Ishikawa (cell line): Measurements from ENCODE around the gene CRACR2B.

ENCODE experiments used
- CEBPB ChIP-seq: IDR thresholded peaks from 2 replicates; pipeline ENCODE4 v1.6.1; 2012
- CREB1 ChIP-seq: IDR thresholded peaks from 2 replicates; pipeline ENCODE4 v1.6.1; 2012; ENCODE audit warnings: low read depth
- EGR1 ChIP-seq: IDR thresholded peaks from 2 replicates; pipeline ENCODE4 v1.6.1; 2012
- EP300 ChIP-seq: IDR thresholded peaks from 2 replicates; pipeline ENCODE4 v1.6.1; 2012; ENCODE audit warnings: borderline replicate concordance
- FOXM1 ChIP-seq: IDR thresholded peaks from 2 replicates; pipeline ENCODE4 v1.6.1; 2012; ENCODE audit warnings: low read depth, borderline replicate concordance
- NFIC ChIP-seq: IDR thresholded peaks from 2 replicates; pipeline ENCODE4 v1.6.1; 2012
- RAD21 ChIP-seq: IDR thresholded peaks from 2 replicates; pipeline ENCODE4 v1.6.1; 2012; ENCODE audit warnings: low read depth
- TAF1 ChIP-seq: IDR thresholded peaks from 2 replicates; pipeline ENCODE4 v1.6.1; 2012; ENCODE audit warnings: low read depth, mild to moderate bottlenecking
- TCF12 ChIP-seq: IDR thresholded peaks from 2 replicates; pipeline ENCODE4 v1.6.1; 2012; ENCODE audit warnings: low read depth
- TEAD4 ChIP-seq: IDR thresholded peaks from 2 replicates; pipeline ENCODE4 v1.6.1; 2012
- YY1 ChIP-seq: IDR thresholded peaks from 2 replicates; pipeline ENCODE4 v1.6.1; 2012; ENCODE audit warnings: low read depth
- ZBTB7A ChIP-seq: IDR thresholded peaks from 2 replicates; pipeline ENCODE4 v1.6.1; 2012; ENCODE audit warnings: low read depth
- TF ChIP-seq, protein P1 (sequence below): IDR thresholded peaks from 2 replicates; pipeline ENCODE4 v1.6.1; 2012
- TF ChIP-seq, protein P2 (sequence below): IDR thresholded peaks from 2 replicates; pipeline ENCODE4 v1.6.1; 2012; ENCODE audit warnings: low read depth, mild to moderate bottlenecking
- TF ChIP-seq, protein P3 (sequence below): IDR thresholded peaks from 2 replicates; pipeline ENCODE4 v1.6.1; 2012

CRACR2B gene

GRCh38 chr11:823441-824291 lies 4.1 kb upstream of the CRACR2B start:
- TF ChIP-seq EP300 (no peak), YY1 (no peak), TCF12 (no peak), RAD21 (no peak), FOXM1 (no peak), EGR1 (no peak), TEAD4 (no peak), ZBTB7A (no peak), CREB1 (no peak), CEBPB (no peak), TAF1 (no peak), NFIC (no peak)
- TF ChIP-seq, protein P1, sequence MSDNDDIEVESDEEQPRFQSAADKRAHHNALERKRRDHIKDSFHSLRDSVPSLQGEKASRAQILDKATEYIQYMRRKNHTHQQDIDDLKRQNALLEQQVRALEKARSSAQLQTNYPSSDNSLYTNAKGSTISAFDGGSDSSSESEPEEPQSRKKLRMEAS = no peak
- TF ChIP-seq, protein P2, sequence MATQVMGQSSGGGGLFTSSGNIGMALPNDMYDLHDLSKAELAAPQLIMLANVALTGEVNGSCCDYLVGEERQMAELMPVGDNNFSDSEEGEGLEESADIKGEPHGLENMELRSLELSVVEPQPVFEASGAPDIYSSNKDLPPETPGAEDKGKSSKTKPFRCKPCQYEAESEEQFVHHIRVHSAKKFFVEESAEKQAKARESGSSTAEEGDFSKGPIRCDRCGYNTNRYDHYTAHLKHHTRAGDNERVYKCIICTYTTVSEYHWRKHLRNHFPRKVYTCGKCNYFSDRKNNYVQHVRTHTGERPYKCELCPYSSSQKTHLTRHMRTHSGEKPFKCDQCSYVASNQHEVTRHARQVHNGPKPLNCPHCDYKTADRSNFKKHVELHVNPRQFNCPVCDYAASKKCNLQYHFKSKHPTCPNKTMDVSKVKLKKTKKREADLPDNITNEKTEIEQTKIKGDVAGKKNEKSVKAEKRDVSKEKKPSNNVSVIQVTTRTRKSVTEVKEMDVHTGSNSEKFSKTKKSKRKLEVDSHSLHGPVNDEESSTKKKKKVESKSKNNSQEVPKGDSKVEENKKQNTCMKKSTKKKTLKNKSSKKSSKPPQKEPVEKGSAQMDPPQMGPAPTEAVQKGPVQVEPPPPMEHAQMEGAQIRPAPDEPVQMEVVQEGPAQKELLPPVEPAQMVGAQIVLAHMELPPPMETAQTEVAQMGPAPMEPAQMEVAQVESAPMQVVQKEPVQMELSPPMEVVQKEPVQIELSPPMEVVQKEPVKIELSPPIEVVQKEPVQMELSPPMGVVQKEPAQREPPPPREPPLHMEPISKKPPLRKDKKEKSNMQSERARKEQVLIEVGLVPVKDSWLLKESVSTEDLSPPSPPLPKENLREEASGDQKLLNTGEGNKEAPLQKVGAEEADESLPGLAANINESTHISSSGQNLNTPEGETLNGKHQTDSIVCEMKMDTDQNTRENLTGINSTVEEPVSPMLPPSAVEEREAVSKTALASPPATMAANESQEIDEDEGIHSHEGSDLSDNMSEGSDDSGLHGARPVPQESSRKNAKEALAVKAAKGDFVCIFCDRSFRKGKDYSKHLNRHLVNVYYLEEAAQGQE = no peak
- TF ChIP-seq, protein P3, sequence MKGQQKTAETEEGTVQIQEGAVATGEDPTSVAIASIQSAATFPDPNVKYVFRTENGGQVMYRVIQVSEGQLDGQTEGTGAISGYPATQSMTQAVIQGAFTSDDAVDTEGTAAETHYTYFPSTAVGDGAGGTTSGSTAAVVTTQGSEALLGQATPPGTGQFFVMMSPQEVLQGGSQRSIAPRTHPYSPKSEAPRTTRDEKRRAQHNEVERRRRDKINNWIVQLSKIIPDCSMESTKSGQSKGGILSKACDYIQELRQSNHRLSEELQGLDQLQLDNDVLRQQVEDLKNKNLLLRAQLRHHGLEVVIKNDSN = no peak

- no peak for TF ChIP-seq YY1
- no peak for TF ChIP-seq ZBTB7A
- TF ChIP-seq CEBPB = no peak
- TF ChIP-seq FOXM1 = no peak
- no peak for TF ChIP-seq NFIC
- TF ChIP-seq, protein P2 = no peak
- TF ChIP-seq RAD21 = no peak
- TF ChIP-seq CREB1 = no peak
- TF ChIP-seq EGR1 = no peak
- TF ChIP-seq, protein P1 = no peak
Observed at GRCh38 chr11:824292-824880, 3.3 kb upstream of the CRACR2B start.

- TF ChIP-seq, protein P1 = no peak
- TF ChIP-seq TEAD4 (no peak), TAF1 (no peak), YY1 (no peak), EGR1 (no peak)
Observed at GRCh38 chr11:824942-825341, 2.8 kb upstream of the CRACR2B start.

DNA sequence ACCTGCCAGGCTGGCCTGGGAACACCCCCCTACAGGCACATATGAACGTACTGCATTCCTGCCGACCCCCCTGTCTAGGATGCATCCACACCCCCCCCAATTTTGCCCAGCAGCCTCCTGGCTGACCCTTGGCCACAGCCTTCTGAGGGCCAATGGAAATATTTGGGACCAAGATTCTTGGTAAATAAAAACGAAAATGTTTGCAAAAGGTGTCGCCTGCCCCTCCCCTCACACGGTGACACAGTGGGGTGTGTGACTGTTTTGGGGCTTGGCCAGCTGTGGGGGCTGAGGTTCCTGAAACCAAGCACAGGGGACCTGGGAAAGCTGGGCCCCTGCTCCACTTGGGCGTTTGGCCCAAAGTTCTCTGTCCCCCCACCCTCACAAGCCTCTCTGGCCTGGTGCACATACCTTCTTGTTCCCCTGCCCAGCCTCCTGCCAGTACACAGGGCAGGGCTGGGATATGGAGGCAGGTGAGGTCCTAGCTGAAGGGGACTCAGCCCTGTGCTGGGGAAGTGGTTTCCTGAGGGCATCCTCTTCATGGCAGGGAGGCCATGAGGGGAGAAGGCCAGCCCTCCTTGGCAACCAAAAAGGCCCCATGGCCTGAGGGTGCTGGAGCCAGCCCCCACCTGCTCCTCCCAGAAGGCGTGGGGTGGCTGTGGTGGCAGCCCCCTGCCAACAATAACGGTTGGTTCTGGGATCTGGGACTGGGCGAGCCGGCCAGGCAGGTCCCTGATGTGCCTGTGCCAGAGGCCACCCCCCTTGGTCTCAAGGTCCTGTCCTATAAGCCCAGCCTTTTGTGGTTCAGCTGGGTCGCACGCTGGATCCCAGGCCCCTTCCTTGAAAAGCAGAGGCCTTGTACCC lies 2.1 kb upstream of the CRACR2B start:
- TF ChIP-seq, protein P1 = no peak
- TF ChIP-seq CEBPB (no peak), TEAD4 (no peak), ZBTB7A (no peak)
- TF ChIP-seq, protein P3 = no peak
- TF ChIP-seq, protein P2 = no peak
